H1 (cell line): ENCODE data around the gene GRK6. TPM values are rescaled to one million over a fixed set of nuclear protein-coding genes. Genes with fewer than 3 reads are reported as not detected.

Source experiments
- CBX8 ChIP-seq: fragments of 300-800, 300-1000 bp; sonication (generic); IDR thresholded peaks from 2 replicates; pipeline ENCODE4 v1.7.1; 2016; ENCODE audit warnings: low read depth, low read length, borderline replicate concordance
- GTF2F1 ChIP-seq: IDR thresholded peaks from 2 replicates; pipeline ENCODE4 v1.6.1; 2012; ENCODE audit warnings: low read depth, low read length, improper control_type of control experiment, borderline replicate concordance
- KDM5A ChIP-seq: fragments of 200-600 bp; IDR thresholded peaks from 2 replicates; pipeline ENCODE4 v1.7.1; 2012; ENCODE audit warnings: mild to moderate bottlenecking, low read length, inconsistent platforms, mixed read lengths
- RBBP5 ChIP-seq: IDR thresholded peaks from 2 replicates; pipeline ENCODE4 v1.7.1; 2012; ENCODE audit warnings: low read depth, mild to moderate bottlenecking, inconsistent platforms, low read length, moderate library complexity, borderline replicate concordance
- TEAD4 ChIP-seq: IDR thresholded peaks from 2 replicates; pipeline ENCODE4 v1.6.1; 2012; ENCODE audit warnings: low read depth, low read length, inconsistent platforms, mixed read lengths
- ZNF274 ChIP-seq: IDR thresholded peaks from 2 replicates; pipeline ENCODE4 v1.7.0; 2012; ENCODE audit warnings: low read length, borderline replicate concordance; ENCODE audit errors: extremely low read depth
- polyA plus RNA-seq, 7 experiments: library from polyadenylated mRNA; depleted of rRNA in 3 of 7; stranded (reverse) in 5 of 7; unstranded in 2 of 7; fragments of >200 nt in 5 of 7; fragments of 200-250 nt in 2 of 7; gene quantifications; 1 replicate in 5 of 7; 2 replicates in 1 of 7; 4 replicates in 1 of 7; pipeline versions ENCODE4 v1.2.1 to v1.2.3, GENCODE V29; 2011 to 2013; ENCODE audit warnings: missing spikeins in 2 of 7, mixed read lengths in 2 of 7
- total RNA-seq: library from RNA; stranded (reverse); fragmentation: NEBNext Ultra II Directional; extraction: Animal tissue kit (Norgen Biotek cat#: 25700); gene quantifications from 2 replicates; pipeline ENCODE4 v1.2.1, GENCODE V29; 2021
- TF ChIP-seq, protein P1 (sequence below): fragments of 300-600 bp; sonication (generic); IDR thresholded peaks from 2 replicates; pipeline ENCODE4 v1.7.1; 2012; ENCODE audit warnings: low read length, moderate library complexity, mild to moderate bottlenecking, inconsistent platforms; ENCODE audit not compliant: insufficient replicate concordance
- TF ChIP-seq, protein P2 (sequence below): IDR thresholded peaks from 2 replicates; pipeline ENCODE4 v1.6.1; 2012; ENCODE audit warnings: inconsistent platforms
- TF ChIP-seq, protein P3 (sequence below): IDR thresholded peaks from 2 replicates; pipeline ENCODE4 v1.6.1; 2011; ENCODE audit warnings: low read depth, mild to moderate bottlenecking, low read length; ENCODE audit not compliant: insufficient read depth

The GRK6 gene
- total and polyA plus RNA-seq, 2 of the 8 experiments (the other 6 are each of a cell fraction or from before 2014, with no cell fraction given), result 31.8 to 57.8 TPM

DNA sequence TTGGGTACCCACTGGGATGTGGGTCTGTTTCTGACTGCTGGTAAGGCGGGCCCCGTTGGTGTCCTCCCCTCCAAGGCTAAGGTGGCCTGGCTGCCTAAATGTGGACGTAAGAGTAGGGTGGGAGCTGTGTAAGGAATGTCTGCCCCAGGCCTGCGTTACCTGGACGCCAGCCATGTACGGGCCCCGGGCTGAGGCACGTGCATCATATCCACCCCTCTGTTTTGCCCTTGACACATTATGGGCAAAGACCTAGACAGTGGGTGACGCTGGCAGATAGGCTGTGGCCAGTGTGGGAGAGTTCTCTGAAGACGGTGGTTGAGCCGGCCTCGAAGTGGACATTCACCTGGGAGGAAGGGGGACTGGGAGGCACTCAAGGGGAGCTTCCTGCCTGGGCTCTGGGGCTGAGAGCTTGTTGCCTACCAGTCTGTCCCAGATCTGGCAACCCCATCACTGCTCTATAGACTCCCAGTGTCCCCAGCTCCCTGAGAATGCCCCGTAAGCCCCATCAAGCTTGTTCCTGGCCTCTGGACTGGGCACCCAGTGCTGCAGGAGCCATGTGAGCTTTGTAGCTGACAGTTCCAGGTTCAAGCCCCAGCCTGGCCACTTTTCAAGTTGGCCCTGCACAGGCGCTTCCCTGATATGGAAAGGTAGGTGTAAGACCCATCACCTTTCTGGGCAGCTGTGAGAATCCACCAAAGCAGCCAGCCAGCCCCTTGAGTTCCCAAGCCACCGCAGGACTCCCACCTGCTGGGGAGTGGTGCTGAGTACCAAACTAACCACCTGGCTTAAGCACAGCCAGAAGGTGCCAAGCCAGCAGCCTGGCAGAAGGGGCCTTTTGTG, 16.9 kb downstream of the GRK6 start (continued):
- TF ChIP-seq, protein P1, sequence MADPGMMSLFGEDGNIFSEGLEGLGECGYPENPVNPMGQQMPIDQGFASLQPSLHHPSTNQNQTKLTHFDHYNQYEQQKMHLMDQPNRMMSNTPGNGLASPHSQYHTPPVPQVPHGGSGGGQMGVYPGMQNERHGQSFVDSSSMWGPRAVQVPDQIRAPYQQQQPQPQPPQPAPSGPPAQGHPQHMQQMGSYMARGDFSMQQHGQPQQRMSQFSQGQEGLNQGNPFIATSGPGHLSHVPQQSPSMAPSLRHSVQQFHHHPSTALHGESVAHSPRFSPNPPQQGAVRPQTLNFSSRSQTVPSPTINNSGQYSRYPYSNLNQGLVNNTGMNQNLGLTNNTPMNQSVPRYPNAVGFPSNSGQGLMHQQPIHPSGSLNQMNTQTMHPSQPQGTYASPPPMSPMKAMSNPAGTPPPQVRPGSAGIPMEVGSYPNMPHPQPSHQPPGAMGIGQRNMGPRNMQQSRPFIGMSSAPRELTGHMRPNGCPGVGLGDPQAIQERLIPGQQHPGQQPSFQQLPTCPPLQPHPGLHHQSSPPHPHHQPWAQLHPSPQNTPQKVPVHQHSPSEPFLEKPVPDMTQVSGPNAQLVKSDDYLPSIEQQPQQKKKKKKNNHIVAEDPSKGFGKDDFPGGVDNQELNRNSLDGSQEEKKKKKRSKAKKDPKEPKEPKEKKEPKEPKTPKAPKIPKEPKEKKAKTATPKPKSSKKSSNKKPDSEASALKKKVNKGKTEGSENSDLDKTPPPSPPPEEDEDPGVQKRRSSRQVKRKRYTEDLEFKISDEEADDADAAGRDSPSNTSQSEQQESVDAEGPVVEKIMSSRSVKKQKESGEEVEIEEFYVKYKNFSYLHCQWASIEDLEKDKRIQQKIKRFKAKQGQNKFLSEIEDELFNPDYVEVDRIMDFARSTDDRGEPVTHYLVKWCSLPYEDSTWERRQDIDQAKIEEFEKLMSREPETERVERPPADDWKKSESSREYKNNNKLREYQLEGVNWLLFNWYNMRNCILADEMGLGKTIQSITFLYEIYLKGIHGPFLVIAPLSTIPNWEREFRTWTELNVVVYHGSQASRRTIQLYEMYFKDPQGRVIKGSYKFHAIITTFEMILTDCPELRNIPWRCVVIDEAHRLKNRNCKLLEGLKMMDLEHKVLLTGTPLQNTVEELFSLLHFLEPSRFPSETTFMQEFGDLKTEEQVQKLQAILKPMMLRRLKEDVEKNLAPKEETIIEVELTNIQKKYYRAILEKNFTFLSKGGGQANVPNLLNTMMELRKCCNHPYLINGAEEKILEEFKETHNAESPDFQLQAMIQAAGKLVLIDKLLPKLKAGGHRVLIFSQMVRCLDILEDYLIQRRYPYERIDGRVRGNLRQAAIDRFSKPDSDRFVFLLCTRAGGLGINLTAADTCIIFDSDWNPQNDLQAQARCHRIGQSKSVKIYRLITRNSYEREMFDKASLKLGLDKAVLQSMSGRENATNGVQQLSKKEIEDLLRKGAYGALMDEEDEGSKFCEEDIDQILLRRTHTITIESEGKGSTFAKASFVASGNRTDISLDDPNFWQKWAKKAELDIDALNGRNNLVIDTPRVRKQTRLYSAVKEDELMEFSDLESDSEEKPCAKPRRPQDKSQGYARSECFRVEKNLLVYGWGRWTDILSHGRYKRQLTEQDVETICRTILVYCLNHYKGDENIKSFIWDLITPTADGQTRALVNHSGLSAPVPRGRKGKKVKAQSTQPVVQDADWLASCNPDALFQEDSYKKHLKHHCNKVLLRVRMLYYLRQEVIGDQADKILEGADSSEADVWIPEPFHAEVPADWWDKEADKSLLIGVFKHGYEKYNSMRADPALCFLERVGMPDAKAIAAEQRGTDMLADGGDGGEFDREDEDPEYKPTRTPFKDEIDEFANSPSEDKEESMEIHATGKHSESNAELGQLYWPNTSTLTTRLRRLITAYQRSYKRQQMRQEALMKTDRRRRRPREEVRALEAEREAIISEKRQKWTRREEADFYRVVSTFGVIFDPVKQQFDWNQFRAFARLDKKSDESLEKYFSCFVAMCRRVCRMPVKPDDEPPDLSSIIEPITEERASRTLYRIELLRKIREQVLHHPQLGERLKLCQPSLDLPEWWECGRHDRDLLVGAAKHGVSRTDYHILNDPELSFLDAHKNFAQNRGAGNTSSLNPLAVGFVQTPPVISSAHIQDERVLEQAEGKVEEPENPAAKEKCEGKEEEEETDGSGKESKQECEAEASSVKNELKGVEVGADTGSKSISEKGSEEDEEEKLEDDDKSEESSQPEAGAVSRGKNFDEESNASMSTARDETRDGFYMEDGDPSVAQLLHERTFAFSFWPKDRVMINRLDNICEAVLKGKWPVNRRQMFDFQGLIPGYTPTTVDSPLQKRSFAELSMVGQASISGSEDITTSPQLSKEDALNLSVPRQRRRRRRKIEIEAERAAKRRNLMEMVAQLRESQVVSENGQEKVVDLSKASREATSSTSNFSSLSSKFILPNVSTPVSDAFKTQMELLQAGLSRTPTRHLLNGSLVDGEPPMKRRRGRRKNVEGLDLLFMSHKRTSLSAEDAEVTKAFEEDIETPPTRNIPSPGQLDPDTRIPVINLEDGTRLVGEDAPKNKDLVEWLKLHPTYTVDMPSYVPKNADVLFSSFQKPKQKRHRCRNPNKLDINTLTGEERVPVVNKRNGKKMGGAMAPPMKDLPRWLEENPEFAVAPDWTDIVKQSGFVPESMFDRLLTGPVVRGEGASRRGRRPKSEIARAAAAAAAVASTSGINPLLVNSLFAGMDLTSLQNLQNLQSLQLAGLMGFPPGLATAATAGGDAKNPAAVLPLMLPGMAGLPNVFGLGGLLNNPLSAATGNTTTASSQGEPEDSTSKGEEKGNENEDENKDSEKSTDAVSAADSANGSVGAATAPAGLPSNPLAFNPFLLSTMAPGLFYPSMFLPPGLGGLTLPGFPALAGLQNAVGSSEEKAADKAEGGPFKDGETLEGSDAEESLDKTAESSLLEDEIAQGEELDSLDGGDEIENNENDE, result no peak
- TF ChIP-seq KDM5A (no peak), TEAD4 (no peak), CBX8 (no peak), RBBP5 (no peak), GTF2F1 (no peak), ZNF274 (no peak)
- TF ChIP-seq, protein P2, sequence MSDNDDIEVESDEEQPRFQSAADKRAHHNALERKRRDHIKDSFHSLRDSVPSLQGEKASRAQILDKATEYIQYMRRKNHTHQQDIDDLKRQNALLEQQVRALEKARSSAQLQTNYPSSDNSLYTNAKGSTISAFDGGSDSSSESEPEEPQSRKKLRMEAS, result no peak
- TF ChIP-seq, protein P3, sequence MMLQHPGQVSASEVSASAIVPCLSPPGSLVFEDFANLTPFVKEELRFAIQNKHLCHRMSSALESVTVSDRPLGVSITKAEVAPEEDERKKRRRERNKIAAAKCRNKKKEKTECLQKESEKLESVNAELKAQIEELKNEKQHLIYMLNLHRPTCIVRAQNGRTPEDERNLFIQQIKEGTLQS, result no peak
